Tibial artery (tissue), 4 donors: ENCODE measurements around the gene RERE.

Experiments used
- DNase-seq, 2 donors: peaks; one replicate each; pipeline ENCODE4 v3.0.0-alpha.2; 2019
- H3K27ac ChIP-seq, 2 donors: fragments of 200-600 bp; sonication (generic) in 1 of 2; 1 replicate in 1 of 2; 2 replicates in 1 of 2; pipeline ENCODE4 v1.5.1; 2018 to 2019; ENCODE audit warnings: mild to moderate bottlenecking in 1 of 2
- H3K27me3 ChIP-seq, 2 donors: fragments of 200-600 bp; sonication (generic) in 1 of 2; one replicate each; pipeline versions ENCODE4 v1.5.1 to v1.6.0; 2016 to 2019
- H3K36me3 ChIP-seq, 3 donors: fragments of 200-600 bp; sonication (generic) in 2 of 3; one replicate each; pipeline ENCODE4 v1.5.1; 2016 to 2019; ENCODE audit warnings: mild to moderate bottlenecking in 2 of 3
- H3K4me1 ChIP-seq, 4 donors: fragments of 200-600 bp; sonication (generic) in 2 of 4; 1 replicate in 3 of 4; 2 replicates in 1 of 4; pipeline ENCODE4 v1.5.1; 2016 to 2019
- H3K4me3 ChIP-seq, 2 donors: fragments of 200-600 bp; sonication (generic) in 1 of 2; 1 replicate in 1 of 2; 2 replicates in 1 of 2; pipeline ENCODE4 v1.5.1; 2018 to 2019; ENCODE audit warnings: mild to moderate bottlenecking in 2 of 2
- H3K9me3 ChIP-seq, 3 donors: fragments of 200-600 bp; sonication (generic) in 1 of 3; one replicate each; pipeline ENCODE4 v1.5.1; 2016 to 2019
- CTCF ChIP-seq, 2 experiments: fragments of 200-600 bp in 1 of 2; fragments of 450-650 bp in 1 of 2; IDR thresholded peaks; one replicate each; pipeline ENCODE4 v1.5.1; 2017 to 2019; ENCODE audit warnings: antibody characterized with exemption in 2 of 2, mild to moderate bottlenecking in 1 of 2, moderate library complexity in 1 of 2
- intact Hi-C: fragments of 100-400 bp; cut with DNase I; formaldehyde crosslinking; loops from one replicate; pipeline ENCODE4 v1.15.0; 2023; ENCODE audit warnings: low total_unique reads

The RERE gene

GRCh38 chr1:8562881-8563865 lies 254.3 kb downstream of the RERE start:
- no peak for DNase-seq
- H3K9me3 ChIP-seq, result no peaks in the 10 kb centered on the region
- no peak for TF ChIP-seq CTCF (IDR thresholded peaks at IDR 0.05)
- no peaks in the 10 kb centered on the region for H3K27me3 ChIP-seq
- peaks cover 0 to 11% (median 0%) of the 10 kb centered on the region in 4 donors for H3K4me1 ChIP-seq
- no peak overlapping the region for H3K4me3 ChIP-seq
- intact Hi-C loops, result loop anchor here (5.0 kb wide), 2 partner anchors 109 to 164 kb away; no protein-coding TSS in a partner anchor
- H3K27ac ChIP-seq, result no peak overlapping the region
- H3K36me3 ChIP-seq, result no peaks in the 10 kb centered on the region

- intact Hi-C loops, result loop anchor here (5.0 kb wide), 2 partner anchors 110 to 165 kb away; no protein-coding TSS in a partner anchor
- H3K4me1 ChIP-seq, result peaks cover 0 to 11% (median 0%) of the 10 kb centered on the region in 4 donors
- H3K4me3 ChIP-seq, result no peak overlapping the region
- no peak overlapping the region for H3K27ac ChIP-seq
- no peaks in the 10 kb centered on the region for H3K36me3 ChIP-seq
- H3K27me3 ChIP-seq, result no peaks in the 10 kb centered on the region
- no peak for TF ChIP-seq CTCF (IDR thresholded peaks at IDR 0.05)
- no peak for DNase-seq
- H3K9me3 ChIP-seq, result no peaks in the 10 kb centered on the region
Measured at GRCh38 chr1:8562222-8562621, 255.2 kb downstream of the RERE start.

- no peak for DNase-seq
- Histone ChIP-seq H3K9me3 (no peaks in the 10 kb centered on the region), H3K27me3 (no peaks in the 10 kb centered on the region), H3K4me3 (no peak overlapping the region), H3K4me1 (peaks cover 0 to 16% (median 0%) of the 10 kb centered on the region in 4 donors), H3K36me3 (no peaks in the 10 kb centered on the region), H3K27ac (no peak overlapping the region)
- intact Hi-C loops, result loop anchor here (5.0 kb wide), 2 partner anchors 111 to 166 kb away; no protein-coding TSS in a partner anchor
- peak; percentile 93 to 94 for TF ChIP-seq CTCF (IDR thresholded peaks at IDR 0.05)
Measured at GRCh38 chr1:8560611-8561544, 256.6 kb downstream of the RERE start.

- TF ChIP-seq CTCF (IDR thresholded peaks at IDR 0.05), result no peak
- Histone ChIP-seq H3K4me3 (no peak overlapping the region), H3K9me3 (no peaks in the 10 kb centered on the region), H3K27me3 (no peaks in the 10 kb centered on the region), H3K27ac (no peak overlapping the region), H3K4me1 (peaks cover 0 to 19% (median 2%) of the 10 kb centered on the region in 4 donors), H3K36me3 (no peaks in the 10 kb centered on the region)
- DNase-seq, result no peak
- intact Hi-C loops, result loop anchor here (5.0 kb wide), 2 partner anchors 112 to 167 kb away; no protein-coding TSS in a partner anchor
Measured at GRCh38 chr1:8560035-8560434, 257.4 kb downstream of the RERE start.

- no peak overlapping the region for H3K27ac ChIP-seq
- TF ChIP-seq CTCF (IDR thresholded peaks at IDR 0.05), result no peak
- no peaks in the 10 kb centered on the region for H3K27me3 ChIP-seq
- H3K4me3 ChIP-seq, result no peak overlapping the region
- no peak for DNase-seq
- intact Hi-C loops, result no loop called here
- H3K9me3 ChIP-seq, result no peaks in the 10 kb centered on the region
- peaks cover 0 to 11% (median 3%) of the 10 kb centered on the region in 4 donors for H3K4me1 ChIP-seq
- no peaks in the 10 kb centered on the region for H3K36me3 ChIP-seq
Measured at GRCh38 chr1:8555582-8555981, 261.9 kb downstream of the RERE start.
